Stimulated activated CD4-positive, alpha-beta T cell treated with anti-CD3 and anti-CD28 coated beads, Interleukin-1b, Interleukin-23, amount 100 ng/mL, for 1 hour (primary cell): ENCODE results near the gene RPL7A.
"Not testable (repeated sequence)": the region's sequence is repeated elsewhere in the genome, so short reads cannot be mapped to it uniquely, and the experiment has no call there.

Source experiments
- DNase-seq, 2 donors: peaks; one replicate each; pipeline ENCODE4 v3.0.0-alpha.2; 2020; ENCODE audit warnings: low read depth in 2 of 2

The RPL7A gene

GRCh38 chr9:133347985-133348717 lies at the start of gene RPL7A, which contains the start of gene MED22:
RPL7A (plus strand) TSS chr9:133348218; CDS start chr9:133348244, 26 bp downstream.
MED22 (minus strand) TSS chr9:133348131; CDS start chr9:133346662, 1,469 bp downstream.
- peak; percentile 74 to 87 for DNase-seq

GRCh38 chr9:133299996-133300395 lies 48.0 kb upstream of the RPL7A start:
- DNase-seq, result not testable (repeated sequence)

GRCh38 chr9:133301253-133302230 lies 46.5 kb upstream of the RPL7A start:
- no peak for DNase-seq

- no peak for DNase-seq
Observed at GRCh38 chr9:133303266-133304157, 44.5 kb upstream of the RPL7A start.

GRCh38 chr9:133304158-133304470 lies 43.9 kb upstream of the RPL7A start:
- no peak for DNase-seq

- DNase-seq, result no peak
Observed at GRCh38 chr9:133304477-133305377, 43.3 kb upstream of the RPL7A start.

GRCh38 chr9:133305731-133306130 lies 42.3 kb upstream of the RPL7A start:
- DNase-seq, result no peak

GRCh38 chr9:133306242-133307204 lies 41.5 kb upstream of the RPL7A start:
- DNase-seq, result no peak

- no peak for DNase-seq
Observed at GRCh38 chr9:133307301-133307700, 40.7 kb upstream of the RPL7A start.

GRCh38 chr9:133309608-133310007 lies 38.4 kb upstream of the RPL7A start:
- DNase-seq, result no peak

- DNase-seq, result no peak
Observed at GRCh38 chr9:133315997-133316396, 32.0 kb upstream of the RPL7A start.

GRCh38 chr9:133317551-133317950 lies 30.5 kb upstream of the RPL7A start:
- not testable (repeated sequence) for DNase-seq

GRCh38 chr9:133320421-133320881 lies 27.6 kb upstream of the RPL7A start:
- DNase-seq, result no peak

GRCh38 chr9:133321411-133321935 lies 26.5 kb upstream of the RPL7A start:
- DNase-seq, result no peak

GRCh38 chr9:133322701-133323100 lies 25.3 kb upstream of the RPL7A start:
- no peak for DNase-seq

GRCh38 chr9:133323211-133323610 lies 24.8 kb upstream of the RPL7A start:
- DNase-seq, result no peak

GRCh38 chr9:133323991-133324703 lies 23.9 kb upstream of the RPL7A start:
- DNase-seq, result no peak

GRCh38 chr9:133327021-133327420 lies 21.0 kb upstream of the RPL7A start:
- DNase-seq, result not testable (repeated sequence)
